GM12872 (cell line): ENCODE measurements around the gene CTSC.

ENCODE experiments used
- TF ChIP-seq, protein P1 (sequence below): IDR thresholded peaks from 3 replicates; pipeline ENCODE4 v1.5.1; 2011; ENCODE audit warnings: low read depth, mild to moderate bottlenecking, low read length, moderate library complexity; ENCODE audit not compliant: insufficient read depth

Gene CTSC

GRCh38 chr11:88304352-88304751 is 33.2 kb downstream of the CTSC start:
- TF ChIP-seq, protein P1, sequence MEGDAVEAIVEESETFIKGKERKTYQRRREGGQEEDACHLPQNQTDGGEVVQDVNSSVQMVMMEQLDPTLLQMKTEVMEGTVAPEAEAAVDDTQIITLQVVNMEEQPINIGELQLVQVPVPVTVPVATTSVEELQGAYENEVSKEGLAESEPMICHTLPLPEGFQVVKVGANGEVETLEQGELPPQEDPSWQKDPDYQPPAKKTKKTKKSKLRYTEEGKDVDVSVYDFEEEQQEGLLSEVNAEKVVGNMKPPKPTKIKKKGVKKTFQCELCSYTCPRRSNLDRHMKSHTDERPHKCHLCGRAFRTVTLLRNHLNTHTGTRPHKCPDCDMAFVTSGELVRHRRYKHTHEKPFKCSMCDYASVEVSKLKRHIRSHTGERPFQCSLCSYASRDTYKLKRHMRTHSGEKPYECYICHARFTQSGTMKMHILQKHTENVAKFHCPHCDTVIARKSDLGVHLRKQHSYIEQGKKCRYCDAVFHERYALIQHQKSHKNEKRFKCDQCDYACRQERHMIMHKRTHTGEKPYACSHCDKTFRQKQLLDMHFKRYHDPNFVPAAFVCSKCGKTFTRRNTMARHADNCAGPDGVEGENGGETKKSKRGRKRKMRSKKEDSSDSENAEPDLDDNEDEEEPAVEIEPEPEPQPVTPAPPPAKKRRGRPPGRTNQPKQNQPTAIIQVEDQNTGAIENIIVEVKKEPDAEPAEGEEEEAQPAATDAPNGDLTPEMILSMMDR = no peak

DNA sequence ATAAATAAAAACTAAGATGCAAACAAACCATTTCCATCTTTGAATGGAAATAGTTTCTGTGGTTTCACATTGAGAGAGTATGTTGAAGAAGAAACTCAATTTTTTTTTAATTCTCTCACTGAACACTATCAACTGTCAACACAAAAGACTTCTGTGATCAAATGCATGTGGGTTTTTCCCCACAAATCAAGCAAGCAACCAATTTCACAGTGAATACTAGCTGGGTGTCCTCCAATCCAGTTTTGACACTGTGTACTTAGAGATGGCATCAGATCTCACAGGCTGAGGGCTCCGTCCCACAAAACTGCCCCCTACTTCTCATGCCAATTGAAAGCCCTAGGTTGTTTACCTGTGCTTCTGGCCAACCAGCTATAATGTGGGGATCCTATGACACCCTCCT is 34.5 kb downstream of the CTSC start:
- TF ChIP-seq, protein P1 = no peak

GRCh38 chr11:88301488-88302140 is 35.9 kb downstream of the CTSC start:
- TF ChIP-seq, protein P1 = no peak

DNA sequence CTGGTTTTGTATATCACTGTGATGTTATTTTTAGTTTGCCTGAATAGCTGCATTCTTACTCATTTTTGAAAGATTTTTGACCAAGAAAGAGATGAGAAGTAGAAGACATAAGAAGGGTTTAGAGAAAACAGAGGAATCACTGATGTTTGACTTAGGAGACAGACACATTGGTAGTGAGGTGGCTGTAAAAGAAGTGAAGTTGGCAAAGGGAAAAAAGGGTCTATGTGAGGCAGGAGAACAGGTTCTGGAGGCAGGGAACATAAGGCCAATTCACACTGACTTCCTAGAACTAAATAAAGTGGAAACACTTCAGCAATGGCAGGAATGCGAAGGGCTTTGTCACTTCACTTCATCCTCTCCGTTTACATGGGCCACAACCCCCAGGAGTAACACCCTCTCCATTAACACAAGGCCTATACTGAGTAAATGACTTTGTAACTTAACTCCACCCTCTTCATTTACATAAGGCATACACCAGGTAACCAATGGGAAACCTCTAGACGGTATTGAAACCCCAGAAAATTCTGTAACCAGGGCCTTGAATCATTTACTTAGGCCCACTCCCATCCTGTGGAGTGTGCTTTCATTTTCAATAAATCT is 36.5 kb downstream of the CTSC start:
- TF ChIP-seq, protein P1 = no peak

DNA sequence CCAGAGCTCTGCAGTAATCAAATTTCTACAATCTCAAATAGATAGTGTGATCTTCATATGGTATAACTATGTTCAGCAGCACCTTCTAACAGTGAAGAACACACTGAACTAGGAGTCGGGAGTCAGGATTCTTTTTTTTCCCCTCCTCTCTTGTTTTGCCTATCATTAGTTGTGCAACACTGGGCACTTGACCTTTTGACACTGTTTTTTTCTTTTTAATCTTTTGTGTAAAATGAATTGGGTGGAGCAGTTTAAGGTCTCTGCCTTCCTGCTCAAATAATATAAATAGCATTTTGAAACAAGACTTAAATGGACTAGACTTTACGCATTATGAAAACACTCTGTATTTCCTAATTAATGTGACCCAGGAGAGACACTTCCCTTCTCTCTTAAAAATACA is 39.7 kb downstream of the CTSC start:
- TF ChIP-seq, protein P1 = no peak

- TF ChIP-seq, protein P1 = no peak
These were observed 40.1 kb downstream of the CTSC start for GRCh38 chr11:88297421-88297820.

GRCh38 chr11:88295028-88295427 is 42.5 kb downstream of the CTSC start:
- TF ChIP-seq, protein P1 = no peak
